CD14-positive monocyte (primary cell): ENCODE measurements around the gene RELN. TPM values are rescaled to one million over a fixed set of nuclear protein-coding genes. Genes with fewer than 3 reads are reported as not detected.

Experiments used
- DNase-seq, 3 donors: peaks; one replicate each; pipeline ENCODE4 v3.0.0-alpha.2; 2011 to 2022
- H2AFZ ChIP-seq: 2 replicates; pipeline ENCODE4 v1.6.0; 2012; ENCODE audit warnings: mild to moderate bottlenecking, low read depth, low read length, inconsistent platforms; ENCODE audit not compliant: insufficient read depth, poor library complexity, severe bottlenecking
- H3K27ac ChIP-seq, 2 donors: 1 replicate in 1 of 2; 2 replicates in 1 of 2; pipeline ENCODE4 v1.5.1; 2012 to 2013; ENCODE audit warnings: low read length in 2 of 2, control low read depth in 1 of 2, inconsistent platforms in 1 of 2, low read depth in 1 of 2, mild to moderate bottlenecking in 1 of 2
- H3K27me3 ChIP-seq, 2 donors: one replicate each; pipeline versions ENCODE4 v1.6.0 to v1.6.1; 2011 to 2013; ENCODE audit warnings: low read length in 2 of 2; ENCODE audit not compliant: control insufficient read depth in 2 of 2, insufficient read depth in 2 of 2
- H3K36me3 ChIP-seq, 2 donors: replicated peaks in 1 of 2; 1 replicate in 1 of 2; 2 replicates in 1 of 2; pipeline versions ENCODE4 v1.5.1 to v1.6.1; 2012 to 2013; ENCODE audit warnings: low read length in 2 of 2, control low read depth in 1 of 2, inconsistent platforms in 1 of 2, mild to moderate bottlenecking in 1 of 2; ENCODE audit not compliant: insufficient read depth in 2 of 2, control insufficient read depth in 1 of 2
- H3K4me1 ChIP-seq, 2 donors: 1 replicate in 1 of 2; 2 replicates in 1 of 2; pipeline versions ENCODE4 v1.5.1 to v1.6.1; 2012 to 2013; ENCODE audit warnings: low read length in 2 of 2, control low read depth in 1 of 2, inconsistent platforms in 1 of 2, mild to moderate bottlenecking in 1 of 2, moderate library complexity in 1 of 2; ENCODE audit not compliant: insufficient read depth in 2 of 2, control insufficient read depth in 1 of 2
- H3K4me2 ChIP-seq: replicated peaks from 2 replicates; pipeline ENCODE3; 2012; ENCODE audit warnings: low read length, moderate library complexity, mild to moderate bottlenecking; ENCODE audit not compliant: poor library complexity, severe bottlenecking; ENCODE audit errors: extremely low read depth
- H3K4me3 ChIP-seq, 3 experiments: fragments of 200-600 bp in 1 of 3; sonication (generic) in 1 of 3; replicated peaks in 1 of 3; 1 replicate in 2 of 3; 2 replicates in 1 of 3; pipeline ENCODE4 v1.5.1; 2011 to 2013; ENCODE audit warnings: low read length in 3 of 3, mild to moderate bottlenecking in 3 of 3, control low read depth in 2 of 3, low read depth in 2 of 3, inconsistent platforms in 1 of 3, moderate library complexity in 1 of 3
- H3K79me2 ChIP-seq: 2 replicates; pipeline ENCODE4 v1.6.0; 2012; ENCODE audit warnings: mild to moderate bottlenecking, control low read depth, inconsistent platforms, low read length, moderate library complexity; ENCODE audit not compliant: insufficient read depth
- H3K9ac ChIP-seq: 2 replicates; pipeline ENCODE4 v1.6.0; 2017; ENCODE audit warnings: low read length, mild to moderate bottlenecking; ENCODE audit not compliant: insufficient read depth, poor library complexity, severe bottlenecking
- H3K9me3 ChIP-seq, 2 donors: replicated peaks in 1 of 2; 1 replicate in 1 of 2; 2 replicates in 1 of 2; pipeline versions ENCODE4 v1.5.1 to v1.6.1; 2012 to 2013; ENCODE audit warnings: low read length in 2 of 2, control low read depth in 1 of 2; ENCODE audit not compliant: control insufficient read depth in 1 of 2, insufficient read depth in 1 of 2
- H4K20me1 ChIP-seq: 2 replicates; pipeline ENCODE4 v1.6.0; 2012; ENCODE audit warnings: mild to moderate bottlenecking, low read length, control low read depth, moderate library complexity; ENCODE audit not compliant: insufficient read depth
- H3K27ac Mint-ChIP-seq, 7 donors: one replicate each; pipeline ENCODE4 v1.8.0; 2020; ENCODE audit warnings: mild to moderate bottlenecking in 7 of 7, mixed read lengths in 7 of 7, moderate library complexity in 6 of 7, inconsistent platforms in 2 of 7
- H3K27me3 Mint-ChIP-seq, 3 donors: one replicate each; pipeline ENCODE4 v1.8.0; 2021 to 2022; ENCODE audit warnings: low read depth in 3 of 3, mild to moderate bottlenecking in 3 of 3, mixed read lengths in 3 of 3, moderate library complexity in 3 of 3, inconsistent platforms in 1 of 3
- H3K36me3 Mint-ChIP-seq, 2 donors: one replicate each; pipeline ENCODE4 v1.8.0; 2020; ENCODE audit warnings: mixed read lengths in 2 of 2, inconsistent platforms in 1 of 2, mild to moderate bottlenecking in 1 of 2
- H3K4me1 Mint-ChIP-seq: one replicate; pipeline ENCODE4 v1.8.0; 2020; ENCODE audit warnings: mild to moderate bottlenecking, mixed read lengths
- H3K4me3 Mint-ChIP-seq, 2 donors: one replicate each; pipeline ENCODE4 v1.8.0; 2020; ENCODE audit warnings: mild to moderate bottlenecking in 2 of 2, mixed read lengths in 2 of 2, moderate library complexity in 1 of 2
- H3K9me3 Mint-ChIP-seq, 7 donors: one replicate each; pipeline ENCODE4 v1.8.0; 2020 to 2022; ENCODE audit warnings: mixed read lengths in 7 of 7, mild to moderate bottlenecking in 6 of 7, moderate library complexity in 6 of 7, inconsistent platforms in 2 of 7
- CTCF ChIP-seq: fragments of 200-600 bp; IDR thresholded peaks from one replicate; pipeline ENCODE4 v1.8.0; 2022; ENCODE audit warnings: antibody characterized with exemption, mild to moderate bottlenecking
- whole genome bisulfite sequencing: methylation state at CpG from one replicate; pipeline ENCODE4 v1.1.5; 2013; ENCODE audit warnings: missing lambda C conversion rate; ENCODE audit not compliant: insufficient coverage; 5-methylcytosine and 5-hydroxymethylcytosine counted together
- intact Hi-C, 2 donors: fragments of 100-400 bp; cut with micrococcal nuclease; formaldehyde crosslinking; loops; one replicate each; pipeline versions ENCODE4 v1.15.0 to v1.15.1; 2023
- polyA plus RNA-seq, 3 donors: library from polyadenylated mRNA; depleted of rRNA in 1 of 3; unstranded in 2 of 3; stranded (reverse) in 1 of 3; fragments of 300-500 nt in 2 of 3; fragments of >200 nt in 1 of 3; fragmentation: Illumina TruSeq in 2 of 3; gene quantifications; 1 replicate in 2 of 3; 2 replicates in 1 of 3; pipeline ENCODE4 v1.2.3, GENCODE V29; 2012 to 2021

RELN gene
- polyA plus RNA-seq, 3 donors: not detected

GRCh38 chr7:103687951-103688350 is 301.5 kb downstream of the RELN start:
- no peaks in the 10 kb centered on the region for H3K4me1 ChIP-seq
- H3K4me3 Mint-ChIP-seq: no peak overlapping the region
- WGBS: no CpG with 5 or more reads among the region's 1 CpG
- peaks cover 0 to 2% (median 0%) of the 10 kb centered on the region in 7 donors for H3K9me3 Mint-ChIP-seq
- no peak for DNase-seq
- H3K36me3 Mint-ChIP-seq: no peaks in the 10 kb centered on the region
- intact Hi-C loops: no loop called here
- H2AFZ ChIP-seq: no peak overlapping the region
- no peak overlapping the region for H3K4me3 ChIP-seq
- no peaks in the 10 kb centered on the region for H3K36me3 ChIP-seq
- no peaks in the 10 kb centered on the region for H3K27me3 Mint-ChIP-seq
- H3K27me3 ChIP-seq: no peaks in the 10 kb centered on the region
- no peak overlapping the region for H3K4me2 ChIP-seq
- H3K4me1 Mint-ChIP-seq: no peaks in the 10 kb centered on the region
- no peaks in the 10 kb centered on the region for H4K20me1 ChIP-seq
- H3K27ac Mint-ChIP-seq: no peak overlapping the region
- no peaks in the 10 kb centered on the region for H3K79me2 ChIP-seq
- no peaks in the 10 kb centered on the region for H3K9me3 ChIP-seq
- TF ChIP-seq CTCF: no peak
- H3K9ac ChIP-seq: no peak overlapping the region
- H3K27ac ChIP-seq: no peak overlapping the region

GRCh38 chr7:103687272-103687671 is 302.2 kb downstream of the RELN start:
- no peak overlapping the region for H3K9ac ChIP-seq
- no peaks in the 10 kb centered on the region for H4K20me1 ChIP-seq
- no peaks in the 10 kb centered on the region for H3K36me3 ChIP-seq
- TF ChIP-seq CTCF: no peak
- no peak overlapping the region for H3K4me2 ChIP-seq
- no CpG with 5 or more reads among the region's 1 CpG for WGBS
- H2AFZ ChIP-seq: no peak overlapping the region
- intact Hi-C loops: no loop called here
- Mint-ChIP-seq H3K4me1 (no peaks in the 10 kb centered on the region), H3K9me3 (peaks cover 0 to 2% (median 0%) of the 10 kb centered on the region in 7 donors), H3K27me3 (no peaks in the 10 kb centered on the region), H3K4me3 (no peak overlapping the region), H3K36me3 (no peaks in the 10 kb centered on the region), H3K27ac (no peak overlapping the region)
- no peaks in the 10 kb centered on the region for H3K79me2 ChIP-seq
- H3K27me3 ChIP-seq: no peaks in the 10 kb centered on the region
- H3K9me3 ChIP-seq: no peaks in the 10 kb centered on the region
- H3K4me3 ChIP-seq: no peak overlapping the region
- no peaks in the 10 kb centered on the region for H3K4me1 ChIP-seq
- no peak for DNase-seq
- H3K27ac ChIP-seq: no peak overlapping the region
